ENCODE measurements around the gene MSH6. TPM values are rescaled to one million over a fixed set of nuclear protein-coding genes. Genes with fewer than 3 reads are reported as not detected.
"Not testable (repeated sequence)": the region's sequence is repeated elsewhere in the genome, so short reads cannot be mapped to it uniquely, and the experiment has no call there.

MSH6 gene
- polyA plus RNA-seq, 3 donors: 98.3 to 116 (median 105) TPM

GRCh38 chr2:47838249-47838648 lies 55.3 kb downstream of the MSH6 start:
- DNase-seq (ENCODE audit: low read depth in 3 of 3, low spot score in 2 of 3): no peak

- no peak for DNase-seq (ENCODE audit: low read depth in 3 of 3, low spot score in 2 of 3)
Measured at GRCh38 chr2:47838686-47839085, 55.7 kb downstream of the MSH6 start.

- no peak for DNase-seq (ENCODE audit: low read depth in 3 of 3, low spot score in 2 of 3)
Measured at GRCh38 chr2:47842846-47843245, 59.9 kb downstream of the MSH6 start.

- DNase-seq (ENCODE audit: low read depth in 3 of 3, low spot score in 2 of 3): no peak
Measured at GRCh38 chr2:47843407-47843806, 60.5 kb downstream of the MSH6 start.

- no peak for DNase-seq (ENCODE audit: low read depth in 3 of 3, low spot score in 2 of 3)
Measured at GRCh38 chr2:47844162-47844561, 61.2 kb downstream of the MSH6 start.

GRCh38 chr2:47849368-47849767 lies 66.4 kb downstream of the MSH6 start:
- DNase-seq (ENCODE audit: low read depth in 3 of 3, low spot score in 2 of 3): no peak

GRCh38 chr2:47850198-47850597 lies 67.3 kb downstream of the MSH6 start:
- no peak for DNase-seq (ENCODE audit: low read depth in 3 of 3, low spot score in 2 of 3)

- not testable (repeated sequence) for DNase-seq (ENCODE audit: low read depth in 3 of 3, low spot score in 2 of 3)
Measured at GRCh38 chr2:47853067-47853777, 70.3 kb downstream of the MSH6 start.

Other genes starting within 250 kb of the MSH6 start
- under 1 TPM; 0.24 to 0.40 (median 0.32) TPM for gene KCNK12, start 212.2 kb upstream of the MSH6 start, polyA plus RNA-seq (ENCODE audit: insufficient read length in 3 of 3)
- 10 to 100 TPM; 75.8 to 89.1 (median 81.0) TPM for gene FBXO11, start 123.4 kb downstream of the MSH6 start, polyA plus RNA-seq (ENCODE audit: insufficient read length in 3 of 3)

Measured in right renal cortex interstitium (tissue), 3 donors.